A549 (cell line): Measurements from ENCODE around the gene UQCR11. TPM values are rescaled to one million over a fixed set of nuclear protein-coding genes. Genes with fewer than 3 reads are reported as not detected.

ENCODE experiments used
- ATAC-seq, 2 experiments: fragments of 200-7000 bp in 1 of 2; fragments of >200 bp in 1 of 2; cut with Nextera tagmentation in 1 of 2; cut with Tn5 transposase in 1 of 2; 3 replicates each; pipeline versions ENCODE4 v1.8.0 to v1.9.1; 2018 to 2020; ENCODE audit warnings: mild to moderate bottlenecking in 1 of 2, moderate library complexity in 1 of 2
- CTCF ChIA-PET: fragments of 300-600 bp; sonication (Branson Sonifier 250); formaldehyde crosslinking; extraction: SDS; loops from one replicate; lab custom pipeline; 2021; ENCODE audit warnings: antibody characterized with exemption, inconsistent platforms; lab: Yijun Ruan, JAX
- POLR2A ChIA-PET: fragments of 350-600 bp; formaldehyde crosslinking; extraction: SDS; loops from one replicate; lab custom pipeline; 2021; ENCODE audit warnings: antibody characterized with exemption, inconsistent platforms; lab: Yijun Ruan, JAX
- DNase-seq, 2 experiments: peaks; one replicate each; pipeline versions ENCODE4 v3.0.0 to v3.0.0-alpha.2; 2011 to 2016; ENCODE audit warnings: low read depth in 1 of 2, low spot score in 1 of 2
- FAIRE-seq: peaks from 2 replicates; lab custom pipeline; 2011; peaks lifted over from hg19 to GRCh38; lab: Jason Lieb, UNC
- H3K27ac ChIP-seq, 2 experiments: fragments of >200 bp; sonication (Bioruptor Twin); formaldehyde crosslinking; 3 replicates each; pipeline ENCODE4 v1.5.1; 2016 to 2017
- H3K4me1 ChIP-seq: fragments of >200 bp; sonication (Bioruptor Twin); formaldehyde crosslinking; 3 replicates; pipeline ENCODE4 v1.6.1; 2016
- H3K4me2 ChIP-seq: fragments of >200 bp; sonication (Bioruptor Twin); formaldehyde crosslinking; 3 replicates; pipeline ENCODE4 v1.6.1; 2016
- H3K4me3 ChIP-seq: fragments of >200 bp; sonication (Bioruptor Twin); formaldehyde crosslinking; 3 replicates; pipeline ENCODE4 v1.5.1; 2016
- H3K9me3 ChIP-seq: fragments of >200 bp; sonication (Bioruptor Twin); formaldehyde crosslinking; 3 replicates; pipeline ENCODE4 v1.6.1; 2016
- CBX2 ChIP-seq: fragments of 200-600 bp; sonication (generic); IDR thresholded peaks from 2 replicates; pipeline ENCODE4 v1.6.1; 2016; ENCODE audit warnings: low read depth, mild to moderate bottlenecking, borderline replicate concordance
- CEBPB ChIP-seq, 2 experiments: fragments of >200 bp in 1 of 2; sonication (Bioruptor Twin) in 1 of 2; formaldehyde crosslinking in 1 of 2; IDR thresholded peaks; 2 replicates each; pipeline ENCODE4 v1.6.1; 2012 to 2016
- CHD2 ChIP-seq: fragments of 150-350 bp; IDR thresholded peaks from 2 replicates; pipeline ENCODE4 v1.6.1; 2014; ENCODE audit warnings: low read length; ENCODE audit not compliant: partially characterized antibody
- CHD4 ChIP-seq: fragments of 200-600 bp; sonication (generic); IDR thresholded peaks from 2 replicates; pipeline ENCODE4 v1.6.1; 2016; ENCODE audit warnings: antibody characterized with exemption, mild to moderate bottlenecking, borderline replicate concordance
- ESRRA ChIP-seq: fragments of 150-350 bp; IDR thresholded peaks from 2 replicates; pipeline ENCODE4 v1.6.1; 2014; ENCODE audit warnings: mild to moderate bottlenecking, low read length, borderline replicate concordance
- FOSB ChIP-seq: fragments of 250-450 bp; sonication (Bioruptor Pico); IDR thresholded peaks from 2 replicates; pipeline ENCODE4 v1.5.0; 2020; ENCODE audit warnings: mild to moderate bottlenecking, moderate library complexity
- GATA3 ChIP-seq: IDR thresholded peaks from 2 replicates; pipeline ENCODE4 v1.6.1; 2012; ENCODE audit warnings: borderline replicate concordance
- HEYL ChIP-seq: fragments of 250-450 bp; sonication (Bioruptor Pico); IDR thresholded peaks from 2 replicates; pipeline ENCODE4 v1.8.0; 2021; ENCODE audit warnings: mild to moderate bottlenecking, moderate library complexity
- HOXB13 ChIP-seq: fragments of 250-450 bp; sonication (Bioruptor Pico); IDR thresholded peaks from 2 replicates; pipeline ENCODE4 v1.5.0; 2020; ENCODE audit warnings: low read depth, mild to moderate bottlenecking, moderate library complexity
- HOXB5 ChIP-seq: fragments of 250-450 bp; sonication (Bioruptor Pico); IDR thresholded peaks from 2 replicates; pipeline ENCODE4 v1.5.0; 2020; ENCODE audit warnings: mild to moderate bottlenecking, moderate library complexity
- JUNB ChIP-seq: fragments of >200 bp; sonication (Bioruptor Twin); formaldehyde crosslinking; IDR thresholded peaks from 2 replicates; pipeline ENCODE4 v1.6.1; 2016
- KDM1A ChIP-seq: fragments of 200-600 bp; sonication (generic); IDR thresholded peaks from 2 replicates; pipeline ENCODE4 v1.6.1; 2016; ENCODE audit warnings: low read depth, mild to moderate bottlenecking
- KDM5A ChIP-seq: fragments of 200-600 bp; sonication (generic); IDR thresholded peaks from 2 replicates; pipeline ENCODE4 v1.6.1; 2016; ENCODE audit warnings: antibody characterized with exemption, mild to moderate bottlenecking
- MAZ ChIP-seq: fragments of 150-350 bp; IDR thresholded peaks from 2 replicates; pipeline ENCODE4 v1.6.1; 2014; ENCODE audit warnings: antibody characterized with exemption, low read depth, low read length, borderline replicate concordance
- NFE2L2 ChIP-seq: fragments of 150-350 bp; conservative IDR thresholded peaks from 2 replicates; pipeline ENCODE4 v1.6.1; 2014; ENCODE audit warnings: low read length
- POLR2A ChIP-seq: IDR thresholded peaks from 2 replicates; pipeline ENCODE4 v1.6.1; 2012; ENCODE audit warnings: mild to moderate bottlenecking, low read length
- POLR2AphosphoS2 ChIP-seq: conservative IDR thresholded peaks from 2 replicates; pipeline ENCODE4 v1.6.1; 2012; ENCODE audit warnings: low read length, improper control_type of control experiment, inconsistent platforms
- RNF2 ChIP-seq: fragments of 200-600 bp; sonication (generic); IDR thresholded peaks from 2 replicates; pipeline ENCODE4 v1.6.1; 2016; ENCODE audit warnings: low read depth, mild to moderate bottlenecking, antibody characterized with exemption, moderate library complexity, borderline replicate concordance
- SMC3 ChIP-seq: fragments of >200 bp; sonication (Bioruptor Twin); formaldehyde crosslinking; IDR thresholded peaks from 3 replicates; pipeline ENCODE4 v1.6.1; 2018; ENCODE audit warnings: inconsistent platforms
- SREBF2 ChIP-seq: fragments of 450-650 bp; IDR thresholded peaks from 2 replicates; pipeline ENCODE4 v1.6.1; 2014; ENCODE audit warnings: mild to moderate bottlenecking, moderate library complexity
- TP53 ChIP-seq: fragments of 250-450 bp; sonication (Bioruptor Pico); IDR thresholded peaks from 2 replicates; pipeline ENCODE4 v1.5.0; 2021; ENCODE audit warnings: mild to moderate bottlenecking, moderate library complexity
- ZSCAN20 ChIP-seq: fragments of 250-450 bp; sonication (Bioruptor Pico); IDR thresholded peaks from 2 replicates; pipeline ENCODE4 v1.8.0; 2022; ENCODE audit warnings: mild to moderate bottlenecking, moderate library complexity
- WGBS: methylation state at CpG from one replicate; pipeline ENCODE4 v1.1.6; 2017; ENCODE audit errors: missing lambda C conversion rate; 5-methylcytosine and 5-hydroxymethylcytosine counted together
- polyA plus RNA-seq, 4 experiments: library from polyadenylated mRNA; depleted of rRNA in 3 of 4; stranded (reverse); fragments of >200 nt; fragmentation: RNase III in 1 of 4; extraction: RNeasy Plus Mini Kit Qiagen cat#74134 plus additional on column Dnase treatment in 1 of 4; gene quantifications; 2 replicates in 3 of 4; 3 replicates in 1 of 4; pipeline ENCODE4 v1.2.3, GENCODE V29; 2011 to 2017
- TF ChIP-seq, protein P1 (sequence below): fragments of 450-650 bp; IDR thresholded peaks from 2 replicates; pipeline ENCODE4 v1.6.1; 2014; ENCODE audit warnings: antibody characterized with exemption
- TF ChIP-seq, protein P2 (sequence below): fragments of >200 bp; sonication (Bioruptor Twin); formaldehyde crosslinking; IDR thresholded peaks from 2 replicates; pipeline ENCODE4 v1.6.1; 2016
- TF ChIP-seq, protein P3 (sequence below): fragments of >200 bp; sonication (Bioruptor Twin); formaldehyde crosslinking; IDR thresholded peaks from 3 replicates; pipeline ENCODE4 v1.6.1; 2016
- TF ChIP-seq, protein P4 (sequence below): fragments of 200-600 bp; sonication (generic); IDR thresholded peaks from 2 replicates; pipeline ENCODE4 v1.6.1; 2016; ENCODE audit warnings: antibody characterized with exemption, mild to moderate bottlenecking, moderate library complexity
- TF ChIP-seq, protein P5 (sequence below): fragments of 250-450 bp; sonication (Bioruptor Pico); IDR thresholded peaks from 2 replicates; pipeline ENCODE4 v1.5.0; 2020; ENCODE audit warnings: low read depth, mild to moderate bottlenecking, moderate library complexity

The UQCR11 gene
- polyA plus RNA-seq, 2 of the 4 experiments (the other 2 are of a cell fraction), result 111 to 152 TPM

DNA sequence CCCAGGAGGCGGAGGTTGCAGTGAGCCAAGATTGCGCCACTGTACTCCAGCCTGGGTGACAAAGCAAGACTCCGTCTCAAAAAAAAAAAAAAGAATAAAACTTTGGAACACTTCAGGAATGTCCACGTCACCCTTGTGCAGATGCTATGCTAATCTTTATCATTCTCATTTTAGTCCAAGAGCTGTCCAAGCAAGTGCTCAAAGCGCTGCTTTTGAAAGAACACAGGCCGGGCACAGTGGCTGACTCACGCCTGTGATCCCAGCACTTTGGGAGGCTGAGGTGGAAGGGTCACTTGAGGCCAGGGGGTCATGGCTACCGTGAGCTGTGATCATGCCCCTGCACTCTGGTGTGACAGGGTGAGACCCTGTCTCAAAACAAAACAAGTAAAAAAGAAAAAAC lies 11.1 kb upstream of the UQCR11 start:
- FAIRE-seq, result no peak
- TF ChIP-seq SMC3 (no peak), JUNB (no peak), CBX2 (no peak), RNF2 (no peak), MAZ (no peak), CHD4 (no peak), POLR2AphosphoS2 (no peak), HEYL (no peak), FOSB (no peak), HOXB13 (CRISPR knock-in tag) (no peak), KDM1A (no peak), SREBF2 (no peak), CHD2 (no peak), GATA3 (no peak), POLR2A (no peak)
- TF ChIP-seq, protein P1, sequence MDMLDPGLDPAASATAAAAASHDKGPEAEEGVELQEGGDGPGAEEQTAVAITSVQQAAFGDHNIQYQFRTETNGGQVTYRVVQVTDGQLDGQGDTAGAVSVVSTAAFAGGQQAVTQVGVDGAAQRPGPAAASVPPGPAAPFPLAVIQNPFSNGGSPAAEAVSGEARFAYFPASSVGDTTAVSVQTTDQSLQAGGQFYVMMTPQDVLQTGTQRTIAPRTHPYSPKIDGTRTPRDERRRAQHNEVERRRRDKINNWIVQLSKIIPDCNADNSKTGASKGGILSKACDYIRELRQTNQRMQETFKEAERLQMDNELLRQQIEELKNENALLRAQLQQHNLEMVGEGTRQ, result no peak
- TF ChIP-seq, protein P2, sequence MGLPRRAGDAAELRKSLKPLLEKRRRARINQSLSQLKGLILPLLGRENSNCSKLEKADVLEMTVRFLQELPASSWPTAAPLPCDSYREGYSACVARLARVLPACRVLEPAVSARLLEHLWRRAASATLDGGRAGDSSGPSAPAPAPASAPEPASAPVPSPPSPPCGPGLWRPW, result no peak
- TF ChIP-seq, protein P3, sequence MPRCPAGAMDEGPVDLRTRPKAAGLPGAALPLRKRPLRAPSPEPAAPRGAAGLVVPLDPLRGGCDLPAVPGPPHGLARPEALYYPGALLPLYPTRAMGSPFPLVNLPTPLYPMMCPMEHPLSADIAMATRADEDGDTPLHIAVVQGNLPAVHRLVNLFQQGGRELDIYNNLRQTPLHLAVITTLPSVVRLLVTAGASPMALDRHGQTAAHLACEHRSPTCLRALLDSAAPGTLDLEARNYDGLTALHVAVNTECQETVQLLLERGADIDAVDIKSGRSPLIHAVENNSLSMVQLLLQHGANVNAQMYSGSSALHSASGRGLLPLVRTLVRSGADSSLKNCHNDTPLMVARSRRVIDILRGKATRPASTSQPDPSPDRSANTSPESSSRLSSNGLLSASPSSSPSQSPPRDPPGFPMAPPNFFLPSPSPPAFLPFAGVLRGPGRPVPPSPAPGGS, result no peak
- no peak for DNase-seq
- 84% methylated on average over 8 of the region's 8 CpGs for WGBS
- H3K4me1 ChIP-seq, result no peaks in the 10 kb centered on the region
- ChIA-PET POLR2A (interaction anchor here (0.7 kb wide), 1 partner anchor 23 kb away, joined by 3 read pairs; no protein-coding TSS in a partner anchor), CTCF (interaction anchor here (1.0 to 1.7 kb wide), 3 partner anchors 10 to 179 kb away, joined by 3 read pairs; no protein-coding TSS in a partner anchor)
- no peak overlapping the region for H3K27ac ChIP-seq
- H3K4me3 ChIP-seq, result no peak overlapping the region
- no peak overlapping the region for H3K4me2 ChIP-seq
- no peaks in the 10 kb centered on the region for H3K9me3 ChIP-seq
- ATAC-seq, result no peak

DNA sequence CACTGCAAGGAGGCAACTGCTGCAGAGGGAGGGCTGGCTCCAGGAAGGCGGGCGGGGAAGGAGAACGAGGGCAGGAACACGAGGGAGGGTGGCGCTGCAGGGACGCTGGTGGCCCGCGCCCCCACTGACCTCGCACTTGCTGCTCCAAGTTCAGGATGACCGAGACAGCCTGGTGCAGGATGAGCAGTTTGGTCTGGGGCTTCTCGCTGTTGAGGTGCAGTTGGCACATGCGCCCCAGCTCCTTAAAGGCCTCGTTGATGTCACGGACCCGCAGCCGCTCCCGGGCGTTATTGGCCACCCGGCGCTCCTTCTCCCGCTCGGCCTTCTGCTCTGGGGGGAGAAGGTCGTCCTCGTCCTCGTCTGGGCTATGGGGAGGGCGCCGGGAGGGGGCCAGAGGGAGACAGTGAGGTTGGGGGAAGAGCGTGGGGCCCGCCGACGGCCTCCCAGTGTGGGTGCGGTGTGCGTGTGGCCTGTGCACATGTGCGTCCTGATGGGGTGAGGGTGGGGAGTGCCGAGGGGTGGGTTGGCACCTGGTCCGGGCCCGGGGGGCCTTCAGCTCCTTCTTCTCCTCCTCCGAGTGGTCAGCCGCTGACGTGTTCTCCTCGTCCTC lies 10.0 kb upstream of the UQCR11 start:
- Histone ChIP-seq H3K27ac (no peak overlapping the region), H3K4me1 (no peaks in the 10 kb centered on the region), H3K9me3 (no peaks in the 10 kb centered on the region), H3K4me3 (no peak overlapping the region), H3K4me2 (no peak overlapping the region)
- DNase-seq (no peak), FAIRE-seq (no peak), ATAC-seq (no peak)
- ChIA-PET POLR2A (no interaction called here), CTCF (interaction anchor here (1.7 kb wide), 1 partner anchor 180 kb away, joined by 3 read pairs; no protein-coding TSS in a partner anchor)
- 94% methylated on average over 20 of the region's 41 CpGs for WGBS
- TF ChIP-seq MAZ (no peak), SREBF2 (no peak), KDM1A (no peak), NFE2L2 (no peak), ESRRA (no peak), KDM5A (no peak), HOXB13 (CRISPR knock-in tag) (no peak), TP53 (CRISPR knock-in tag) (no peak), HOXB5 (CRISPR knock-in tag) (no peak), ZSCAN20 (CRISPR knock-in tag) (no peak), CEBPB (IDR thresholded peaks at IDR 0.05) (no peak)
- TF ChIP-seq, protein P2, result no peak
- TF ChIP-seq, protein P1, result no peak
- TF ChIP-seq, protein P4, sequence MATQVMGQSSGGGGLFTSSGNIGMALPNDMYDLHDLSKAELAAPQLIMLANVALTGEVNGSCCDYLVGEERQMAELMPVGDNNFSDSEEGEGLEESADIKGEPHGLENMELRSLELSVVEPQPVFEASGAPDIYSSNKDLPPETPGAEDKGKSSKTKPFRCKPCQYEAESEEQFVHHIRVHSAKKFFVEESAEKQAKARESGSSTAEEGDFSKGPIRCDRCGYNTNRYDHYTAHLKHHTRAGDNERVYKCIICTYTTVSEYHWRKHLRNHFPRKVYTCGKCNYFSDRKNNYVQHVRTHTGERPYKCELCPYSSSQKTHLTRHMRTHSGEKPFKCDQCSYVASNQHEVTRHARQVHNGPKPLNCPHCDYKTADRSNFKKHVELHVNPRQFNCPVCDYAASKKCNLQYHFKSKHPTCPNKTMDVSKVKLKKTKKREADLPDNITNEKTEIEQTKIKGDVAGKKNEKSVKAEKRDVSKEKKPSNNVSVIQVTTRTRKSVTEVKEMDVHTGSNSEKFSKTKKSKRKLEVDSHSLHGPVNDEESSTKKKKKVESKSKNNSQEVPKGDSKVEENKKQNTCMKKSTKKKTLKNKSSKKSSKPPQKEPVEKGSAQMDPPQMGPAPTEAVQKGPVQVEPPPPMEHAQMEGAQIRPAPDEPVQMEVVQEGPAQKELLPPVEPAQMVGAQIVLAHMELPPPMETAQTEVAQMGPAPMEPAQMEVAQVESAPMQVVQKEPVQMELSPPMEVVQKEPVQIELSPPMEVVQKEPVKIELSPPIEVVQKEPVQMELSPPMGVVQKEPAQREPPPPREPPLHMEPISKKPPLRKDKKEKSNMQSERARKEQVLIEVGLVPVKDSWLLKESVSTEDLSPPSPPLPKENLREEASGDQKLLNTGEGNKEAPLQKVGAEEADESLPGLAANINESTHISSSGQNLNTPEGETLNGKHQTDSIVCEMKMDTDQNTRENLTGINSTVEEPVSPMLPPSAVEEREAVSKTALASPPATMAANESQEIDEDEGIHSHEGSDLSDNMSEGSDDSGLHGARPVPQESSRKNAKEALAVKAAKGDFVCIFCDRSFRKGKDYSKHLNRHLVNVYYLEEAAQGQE, result no peak
- TF ChIP-seq, protein P5, sequence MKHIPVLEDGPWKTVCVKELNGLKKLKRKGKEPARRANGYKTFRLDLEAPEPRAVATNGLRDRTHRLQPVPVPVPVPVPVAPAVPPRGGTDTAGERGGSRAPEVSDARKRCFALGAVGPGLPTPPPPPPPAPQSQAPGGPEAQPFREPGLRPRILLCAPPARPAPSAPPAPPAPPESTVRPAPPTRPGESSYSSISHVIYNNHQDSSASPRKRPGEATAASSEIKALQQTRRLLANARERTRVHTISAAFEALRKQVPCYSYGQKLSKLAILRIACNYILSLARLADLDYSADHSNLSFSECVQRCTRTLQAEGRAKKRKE (CRISPR knock-in tag), result no peak
